Fibroblast of lung (primary cell): ENCODE data around the gene TUBGCP6.

Experiments used
- EZH2 ChIP-seq: IDR thresholded peaks from 2 replicates; pipeline ENCODE4 v1.5.1; 2012; ENCODE audit warnings: low read length, control low read depth, mild to moderate bottlenecking; ENCODE audit errors: missing control alignments
- TF ChIP-seq, protein P1 (sequence below), 2 donors: IDR thresholded peaks in 1 of 2; conservative IDR thresholded peaks in 1 of 2; 1 replicate in 1 of 2; 2 replicates in 1 of 2; pipeline ENCODE4 v1.5.1; 2011 to 2012; ENCODE audit warnings: low read length in 2 of 2, control low read depth in 1 of 2, inconsistent platforms in 1 of 2, low read depth in 1 of 2, mild to moderate bottlenecking in 1 of 2

DNA sequence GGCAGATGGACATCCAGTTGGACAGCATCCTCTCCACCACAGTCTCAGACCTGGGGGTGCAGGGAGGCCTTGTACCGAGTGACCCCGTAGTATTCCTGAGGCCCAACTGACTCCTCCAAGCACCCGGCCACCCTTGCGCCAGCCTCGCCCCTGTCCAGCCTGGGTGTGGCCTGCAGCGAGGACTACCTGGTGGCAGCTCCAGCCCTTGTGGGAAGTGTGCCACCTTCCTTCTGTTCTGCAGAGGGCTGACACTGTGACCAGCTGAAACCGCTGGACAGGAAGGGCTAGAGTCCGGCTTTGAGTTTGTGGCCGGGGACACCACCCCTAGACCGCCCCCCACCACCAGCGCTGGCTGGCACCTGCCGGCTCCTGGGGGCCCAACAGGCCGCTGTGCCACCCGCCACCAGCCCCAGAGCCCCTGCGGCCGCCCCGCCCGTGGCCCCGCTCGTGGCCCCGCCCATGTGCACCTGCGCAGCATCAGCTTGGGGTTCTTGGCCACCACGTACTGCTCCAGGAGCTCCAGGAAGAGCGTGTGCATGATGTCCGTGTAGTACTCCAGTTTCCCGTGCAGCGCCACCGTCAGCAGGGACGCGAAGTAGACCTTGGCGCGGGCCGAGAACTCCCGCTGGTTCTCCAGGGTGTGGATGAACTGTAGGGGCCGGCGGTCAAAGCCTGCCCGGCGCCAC, 35.3 kb upstream of the TUBGCP6 start:
- TF ChIP-seq, protein P1, sequence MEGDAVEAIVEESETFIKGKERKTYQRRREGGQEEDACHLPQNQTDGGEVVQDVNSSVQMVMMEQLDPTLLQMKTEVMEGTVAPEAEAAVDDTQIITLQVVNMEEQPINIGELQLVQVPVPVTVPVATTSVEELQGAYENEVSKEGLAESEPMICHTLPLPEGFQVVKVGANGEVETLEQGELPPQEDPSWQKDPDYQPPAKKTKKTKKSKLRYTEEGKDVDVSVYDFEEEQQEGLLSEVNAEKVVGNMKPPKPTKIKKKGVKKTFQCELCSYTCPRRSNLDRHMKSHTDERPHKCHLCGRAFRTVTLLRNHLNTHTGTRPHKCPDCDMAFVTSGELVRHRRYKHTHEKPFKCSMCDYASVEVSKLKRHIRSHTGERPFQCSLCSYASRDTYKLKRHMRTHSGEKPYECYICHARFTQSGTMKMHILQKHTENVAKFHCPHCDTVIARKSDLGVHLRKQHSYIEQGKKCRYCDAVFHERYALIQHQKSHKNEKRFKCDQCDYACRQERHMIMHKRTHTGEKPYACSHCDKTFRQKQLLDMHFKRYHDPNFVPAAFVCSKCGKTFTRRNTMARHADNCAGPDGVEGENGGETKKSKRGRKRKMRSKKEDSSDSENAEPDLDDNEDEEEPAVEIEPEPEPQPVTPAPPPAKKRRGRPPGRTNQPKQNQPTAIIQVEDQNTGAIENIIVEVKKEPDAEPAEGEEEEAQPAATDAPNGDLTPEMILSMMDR (conservative IDR thresholded peaks at IDR 0.05 in 1 of 2, IDR thresholded peaks at IDR 0.05 in 1 of 2; ENCODE audit: low read depth in 1 of 2, low read length in 2 of 2) = no peak
- TF ChIP-seq EZH2 = no peak
